Measurements from ENCODE around the gene RUSF1.

The RUSF1 gene

GRCh38 chr16:31464781-31465260 is 43.4 kb downstream of the RUSF1 start:
- peaks cover 25% of the 10 kb centered on the region for H3K36me3 Mint-ChIP-seq
- DNase-seq (ENCODE audit: low spot score in 2 of 2) (no peak), ATAC-seq (ENCODE audit: low read depth) (no peak)
- H3K27ac Mint-ChIP-seq, result no peak overlapping the region
- H3K27me3 Mint-ChIP-seq, result no peaks in the 10 kb centered on the region
- no peak overlapping the region for H3K4me3 Mint-ChIP-seq
- no peaks in the 10 kb centered on the region for H3K9me3 Mint-ChIP-seq
- peaks cover 24% of the 10 kb centered on the region for H3K4me1 Mint-ChIP-seq

DNA sequence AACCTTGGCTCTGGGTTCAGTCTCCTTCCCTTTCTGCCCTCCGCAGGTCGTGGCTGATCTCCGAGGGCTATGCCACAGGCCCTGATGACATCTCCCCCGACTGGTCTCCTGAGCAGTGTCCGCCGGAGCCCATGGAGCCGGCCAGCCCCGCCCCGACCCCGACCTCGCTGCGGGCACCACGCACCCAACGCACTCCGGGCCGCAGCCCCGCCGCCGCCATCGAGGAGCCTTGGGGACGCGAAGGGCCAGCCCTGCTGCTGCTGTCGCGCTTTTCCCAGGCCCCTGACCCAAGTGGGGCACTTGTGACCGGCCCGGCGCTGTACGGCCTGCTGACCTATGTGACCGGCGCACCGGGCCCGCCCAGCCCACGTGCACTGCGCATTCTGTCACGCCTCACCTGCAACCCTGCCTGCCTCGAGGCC is 43.8 kb downstream of the RUSF1 start:
- peaks cover 24% of the 10 kb centered on the region for H3K4me1 Mint-ChIP-seq
- no peak overlapping the region for H3K27ac Mint-ChIP-seq
- H3K36me3 Mint-ChIP-seq, result peaks cover 25% of the 10 kb centered on the region
- H3K4me3 Mint-ChIP-seq, result no peak overlapping the region
- no peak for ATAC-seq (ENCODE audit: low read depth)
- no peaks in the 10 kb centered on the region for H3K9me3 Mint-ChIP-seq
- no peaks in the 10 kb centered on the region for H3K27me3 Mint-ChIP-seq
- DNase-seq (ENCODE audit: low spot score in 2 of 2), result no peak

GRCh38 chr16:31461921-31462804 is 46.0 kb downstream of the RUSF1 start:
- Mint-ChIP-seq H3K36me3 (peaks cover 25% of the 10 kb centered on the region), H3K27ac (no peak overlapping the region), H3K4me3 (no peak overlapping the region), H3K27me3 (no peaks in the 10 kb centered on the region), H3K4me1 (peaks cover 21% of the 10 kb centered on the region), H3K9me3 (no peaks in the 10 kb centered on the region)
- ATAC-seq (ENCODE audit: low read depth), result no peak
- no peak for DNase-seq (ENCODE audit: low spot score in 2 of 2)

- H3K27ac Mint-ChIP-seq, result peak overlapping the region; percentile 78
- DNase-seq (ENCODE audit: low spot score in 2 of 2) (no peak), ATAC-seq (ENCODE audit: low read depth) (no peak)
- no peaks in the 10 kb centered on the region for H3K9me3 Mint-ChIP-seq
- H3K27me3 Mint-ChIP-seq, result no peaks in the 10 kb centered on the region
- H3K4me3 Mint-ChIP-seq, result no peak overlapping the region
- H3K36me3 Mint-ChIP-seq, result peaks cover 22% of the 10 kb centered on the region
- peaks cover 16% of the 10 kb centered on the region for H3K4me1 Mint-ChIP-seq
These were observed 46.8 kb downstream of the RUSF1 start for GRCh38 chr16:31461201-31461920.

DNA sequence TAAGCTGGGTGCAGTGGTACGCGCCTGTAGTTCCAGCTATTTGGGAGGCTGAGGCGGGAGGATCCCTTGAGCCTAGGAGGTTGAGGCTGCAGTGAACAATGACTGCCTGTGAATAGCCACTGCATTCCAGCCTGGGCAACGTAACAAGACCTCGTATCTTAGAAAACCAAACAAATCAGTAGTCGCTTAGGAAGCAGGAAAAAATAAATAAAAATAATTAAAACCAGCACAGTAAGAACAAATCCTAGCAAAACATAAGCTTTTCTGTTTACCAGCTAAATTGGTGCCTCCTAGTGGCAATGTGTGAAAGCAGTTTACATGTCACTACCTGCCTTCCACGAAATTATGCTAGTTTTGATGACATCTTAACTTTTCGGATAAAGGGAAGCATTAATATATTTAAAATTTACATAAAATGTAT is 47.6 kb downstream of the RUSF1 start:
- Mint-ChIP-seq H3K27me3 (no peaks in the 10 kb centered on the region), H3K9me3 (no peaks in the 10 kb centered on the region), H3K36me3 (peaks cover 17% of the 10 kb centered on the region), H3K4me3 (peak overlapping the region; percentile 86), H3K27ac (peak overlapping the region; percentile 78), H3K4me1 (peaks cover 18% of the 10 kb centered on the region)
- ATAC-seq (ENCODE audit: low read depth) (no peak), DNase-seq (ENCODE audit: low spot score in 2 of 2) (no peak)

DNA sequence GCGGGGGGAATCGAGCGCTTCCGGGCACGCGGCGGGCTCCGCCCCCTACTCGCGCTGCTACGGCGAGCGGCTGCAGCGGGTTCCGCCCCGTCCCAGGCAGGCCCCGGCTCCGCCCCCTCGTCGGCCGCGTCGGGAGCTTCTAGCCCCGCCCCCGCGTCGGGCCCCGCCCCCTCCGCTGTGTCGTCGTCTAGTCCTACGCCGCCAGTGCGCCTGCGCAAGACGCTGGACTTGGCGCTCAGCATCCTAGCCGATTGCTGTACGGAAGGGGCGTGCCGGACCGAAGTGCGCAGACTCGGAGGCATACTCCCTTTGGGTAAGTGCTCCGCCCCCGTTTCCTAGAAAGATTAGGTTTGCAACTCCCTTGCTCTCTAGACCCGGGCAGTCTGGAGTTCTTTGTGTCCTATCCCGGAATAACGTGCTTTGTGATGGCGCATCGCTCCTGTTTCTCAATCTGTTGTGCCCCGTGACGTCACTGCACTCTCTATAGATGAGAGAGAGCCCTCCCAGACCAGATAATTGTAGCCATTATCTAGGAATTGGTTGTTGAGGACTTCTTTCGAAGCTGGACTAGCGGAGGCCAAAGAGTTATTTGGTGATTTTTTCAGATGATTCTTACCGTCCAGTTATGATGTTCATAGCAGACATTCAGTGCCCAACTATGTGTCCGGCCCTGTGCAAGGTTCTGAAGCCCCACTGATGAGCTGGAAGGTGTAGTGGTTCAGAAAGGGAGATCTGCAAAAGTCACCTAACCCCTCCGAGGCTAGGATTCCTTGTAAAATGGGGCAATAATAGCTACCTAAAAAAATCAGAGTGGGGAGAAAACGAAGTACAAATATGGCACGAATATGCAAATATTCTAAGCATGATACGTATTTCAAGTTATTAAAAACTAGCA is 48.3 kb downstream of the RUSF1 start:
- Mint-ChIP-seq H3K36me3 (peaks cover 12% of the 10 kb centered on the region), H3K27ac (peak overlapping the region; percentile 94), H3K9me3 (no peaks in the 10 kb centered on the region), H3K4me1 (peaks cover 23% of the 10 kb centered on the region), H3K27me3 (no peaks in the 10 kb centered on the region), H3K4me3 (peak overlapping the region; percentile 86)
- peak; percentile 75 for ATAC-seq (ENCODE audit: low read depth)
- peak; percentile 99 for DNase-seq (ENCODE audit: low spot score in 2 of 2)

GRCh38 chr16:31458844-31459686 is 49.1 kb downstream of the RUSF1 start, which contains the start of gene ARMC5:
Gene ARMC5, plus strand, starts transcription at chr16:31459501. Its CDS starts 24 bp downstream, at chr16:31459525.
- Mint-ChIP-seq H3K36me3 (peaks cover 8% of the 10 kb centered on the region), H3K4me1 (peaks cover 24% of the 10 kb centered on the region)

DNA sequence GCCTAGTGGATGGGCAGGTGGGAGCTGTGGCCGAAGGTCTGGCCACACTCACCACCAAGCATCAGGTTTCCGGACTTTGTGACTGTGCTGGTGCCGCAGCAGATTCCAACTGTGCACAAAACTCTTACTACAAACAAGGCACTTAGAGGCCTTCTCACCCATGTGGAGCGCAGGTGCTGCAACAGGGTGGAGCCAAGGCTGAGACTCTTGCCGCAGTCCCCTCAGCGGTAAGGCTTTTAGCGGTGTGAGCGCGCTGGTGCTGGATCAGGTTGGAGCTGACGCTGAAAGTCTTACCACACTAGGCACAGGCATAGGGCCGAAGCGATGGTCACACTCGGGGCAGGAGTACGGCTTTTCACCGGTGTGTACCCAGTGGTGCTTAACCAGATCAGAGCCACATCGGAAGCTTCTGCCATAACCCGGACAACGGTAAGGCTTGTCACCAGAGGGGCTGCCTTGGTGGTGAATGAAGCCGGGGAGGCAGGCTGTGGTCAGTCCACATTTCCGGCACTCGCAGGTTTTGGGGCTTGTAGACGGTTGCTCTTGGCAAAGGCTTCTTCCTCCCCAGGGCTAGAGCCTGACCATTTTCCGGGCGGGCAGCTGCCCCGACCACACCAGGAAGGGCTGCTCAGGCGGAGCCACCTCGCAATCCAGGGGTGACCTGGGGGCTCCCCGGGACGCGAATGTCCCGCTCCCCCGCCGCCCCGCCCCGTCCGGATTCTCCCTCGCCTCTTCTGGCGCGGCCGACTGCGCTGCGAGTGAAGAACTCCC is 49.9 kb downstream of the RUSF1 start:
- peaks cover 6% of the 10 kb centered on the region for H3K36me3 Mint-ChIP-seq
- no peaks in the 10 kb centered on the region for H3K9me3 Mint-ChIP-seq
- H3K4me3 Mint-ChIP-seq, result peak overlapping the region; percentile 86
- ATAC-seq (ENCODE audit: low read depth) (peak; percentile 18), DNase-seq (ENCODE audit: low spot score in 2 of 2) (peak; percentile 53 to 56)
- peaks cover 27% of the 10 kb centered on the region for H3K4me1 Mint-ChIP-seq
- no peaks in the 10 kb centered on the region for H3K27me3 Mint-ChIP-seq
- peak overlapping the region; percentile 94 for H3K27ac Mint-ChIP-seq

More at GRCh38 chr16:31458844-31459686, 49.1 kb downstream of the RUSF1 start, which contains the start of gene ARMC5:
- ATAC-seq (ENCODE audit: low read depth), result peak; percentile 71
- Mint-ChIP-seq H3K27me3 (no peaks in the 10 kb centered on the region), H3K9me3 (no peaks in the 10 kb centered on the region), H3K4me3 (peak within 1 kb of the TSS; percentile 86), H3K27ac (peak within 1 kb of the TSS; percentile 94)
- DNase-seq (ENCODE audit: low spot score in 2 of 2), result peak; percentile 80 to 95

DNA sequence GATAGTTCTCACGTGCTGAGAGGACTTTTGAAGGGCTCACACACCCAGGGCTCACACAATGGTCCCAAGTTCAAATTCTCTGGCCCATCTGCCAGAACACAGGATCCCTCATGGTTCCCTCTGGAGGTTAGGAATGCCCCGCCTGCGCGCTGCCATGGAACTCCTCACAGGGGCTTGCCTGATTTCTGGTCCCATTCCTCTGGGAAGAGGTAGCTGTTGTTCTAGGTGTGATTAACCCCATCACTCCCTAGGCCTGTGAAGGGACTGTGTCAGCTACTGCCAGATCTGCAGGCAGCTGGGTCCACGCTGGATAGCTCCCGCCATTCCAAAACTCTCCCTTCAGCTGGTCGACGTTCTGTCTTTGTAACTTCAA is 51.2 kb downstream of the RUSF1 start:
- Mint-ChIP-seq H3K4me1 (peaks cover 27% of the 10 kb centered on the region), H3K4me3 (no peak overlapping the region), H3K9me3 (no peaks in the 10 kb centered on the region), H3K27me3 (no peaks in the 10 kb centered on the region), H3K36me3 (peaks cover 2% of the 10 kb centered on the region), H3K27ac (no peak overlapping the region)
- no peak for DNase-seq (ENCODE audit: low spot score in 2 of 2)
- no peak for ATAC-seq (ENCODE audit: low read depth)

GRCh38 chr16:31455601-31456314 is 52.4 kb downstream of the RUSF1 start:
- H3K4me3 Mint-ChIP-seq, result peak overlapping the region; percentile 9
- H3K9me3 Mint-ChIP-seq, result no peaks in the 10 kb centered on the region
- no peak for ATAC-seq (ENCODE audit: low read depth)
- H3K4me1 Mint-ChIP-seq, result peaks cover 31% of the 10 kb centered on the region
- H3K27me3 Mint-ChIP-seq, result no peaks in the 10 kb centered on the region
- H3K36me3 Mint-ChIP-seq, result peaks cover 3% of the 10 kb centered on the region
- peak overlapping the region; percentile 76 for H3K27ac Mint-ChIP-seq
- no peak for DNase-seq (ENCODE audit: low spot score in 2 of 2)

DNA sequence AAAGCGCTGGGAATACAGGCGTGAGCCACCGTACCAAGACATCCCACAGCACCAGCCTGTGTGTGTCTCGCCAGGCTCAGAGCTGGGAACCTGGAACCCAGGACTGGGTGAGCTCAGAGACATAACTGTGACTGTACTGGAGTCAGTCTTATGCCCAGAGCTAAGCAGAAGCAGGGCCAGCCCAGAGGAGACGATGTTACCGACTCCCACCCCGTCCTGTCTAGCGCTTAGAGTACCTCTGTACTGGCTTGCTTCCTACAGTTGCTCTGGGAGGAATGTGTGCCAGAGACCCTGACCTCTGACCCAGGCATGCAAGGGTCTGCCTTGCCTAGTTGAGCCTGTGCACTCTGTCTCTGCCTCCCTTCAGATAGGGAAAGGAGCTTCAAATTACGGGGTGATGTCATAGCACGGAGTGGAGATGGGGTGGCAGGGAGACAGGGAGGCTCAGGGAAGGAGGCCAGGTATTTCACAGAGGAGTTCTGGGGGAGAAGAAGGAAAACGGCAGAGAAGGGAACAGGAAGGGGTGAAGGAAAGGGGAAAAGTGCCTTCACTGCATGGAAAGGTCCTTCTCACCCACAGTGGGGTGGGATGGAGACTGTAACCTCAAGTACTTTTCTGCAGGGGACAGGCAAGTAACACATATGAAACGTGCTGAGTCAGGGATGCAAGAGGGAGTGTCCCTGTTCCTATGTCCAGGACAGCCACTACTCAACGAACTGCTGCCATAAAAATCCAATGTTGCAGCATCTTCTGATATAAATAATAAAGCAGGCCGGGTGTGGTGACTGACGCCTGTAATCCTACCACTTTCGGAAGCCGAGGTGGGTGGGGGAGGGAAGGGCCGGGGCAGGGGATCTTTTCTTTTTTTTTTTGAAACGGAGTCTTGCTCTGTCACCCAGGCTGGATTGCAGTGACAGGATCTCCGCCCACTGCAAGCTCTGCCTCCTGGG is 54.7 kb downstream of the RUSF1 start:
- ATAC-seq (ENCODE audit: low read depth) (no peak), DNase-seq (ENCODE audit: low spot score in 2 of 2) (no peak)
- Mint-ChIP-seq H3K9me3 (no peaks in the 10 kb centered on the region), H3K27ac (peak overlapping the region; percentile 33), H3K4me1 (peaks cover 24% of the 10 kb centered on the region), H3K36me3 (peaks cover 3% of the 10 kb centered on the region), H3K4me3 (no peak overlapping the region), H3K27me3 (no peaks in the 10 kb centered on the region)
